Measurements from ENCODE around the gene ZNF396. TPM values are rescaled to one million over a fixed set of nuclear protein-coding genes. Genes with fewer than 3 reads are reported as not detected.

Gene ZNF396
- total and polyA plus RNA-seq, 2 donors (not counting 1 experiment from before 2014, with no cell fraction given), result 0.40 to 3.2 TPM

- H3K79me2 ChIP-seq (ENCODE audit: control insufficient read depth, insufficient read depth, low read length), result no peaks in the 10 kb centered on the region
- H4K20me1 ChIP-seq (ENCODE audit: control insufficient read depth, insufficient read depth, low read length, poor library complexity, severe bottlenecking), result no peaks in the 10 kb centered on the region
- CTCF ChIA-PET, result no interaction called here
- no peaks in the 10 kb centered on the region for H3K4me1 Mint-ChIP-seq
- H3K27ac ChIP-seq (ENCODE audit: low read length in 2 of 2), result no peak overlapping the region
- H3K27me3 ChIP-seq (replicated peaks in 1 of 4; ENCODE audit: control extremely low read depth in 1 of 4, control insufficient read depth in 3 of 4, insufficient read depth in 4 of 4, low read length in 3 of 4), result no peaks in the 10 kb centered on the region
- no peak overlapping the region for H3K4me2 ChIP-seq (replicated peaks; ENCODE audit: low read depth, low read length, poor library complexity, severe bottlenecking)
- H3K27me3 Mint-ChIP-seq, result no peaks in the 10 kb centered on the region
- H3K27ac Mint-ChIP-seq, result no peak overlapping the region
- no CpG with 5 or more reads among the region's 2 CpGs for WGBS (ENCODE audit: insufficient coverage)
- no peak for TF ChIP-seq EZH2 (IDR thresholded peaks at IDR 0.05; ENCODE audit: borderline replicate concordance, insufficient read depth, low read depth, low read length, poor library complexity, severe bottlenecking)
- TF ChIP-seq, protein P1, sequence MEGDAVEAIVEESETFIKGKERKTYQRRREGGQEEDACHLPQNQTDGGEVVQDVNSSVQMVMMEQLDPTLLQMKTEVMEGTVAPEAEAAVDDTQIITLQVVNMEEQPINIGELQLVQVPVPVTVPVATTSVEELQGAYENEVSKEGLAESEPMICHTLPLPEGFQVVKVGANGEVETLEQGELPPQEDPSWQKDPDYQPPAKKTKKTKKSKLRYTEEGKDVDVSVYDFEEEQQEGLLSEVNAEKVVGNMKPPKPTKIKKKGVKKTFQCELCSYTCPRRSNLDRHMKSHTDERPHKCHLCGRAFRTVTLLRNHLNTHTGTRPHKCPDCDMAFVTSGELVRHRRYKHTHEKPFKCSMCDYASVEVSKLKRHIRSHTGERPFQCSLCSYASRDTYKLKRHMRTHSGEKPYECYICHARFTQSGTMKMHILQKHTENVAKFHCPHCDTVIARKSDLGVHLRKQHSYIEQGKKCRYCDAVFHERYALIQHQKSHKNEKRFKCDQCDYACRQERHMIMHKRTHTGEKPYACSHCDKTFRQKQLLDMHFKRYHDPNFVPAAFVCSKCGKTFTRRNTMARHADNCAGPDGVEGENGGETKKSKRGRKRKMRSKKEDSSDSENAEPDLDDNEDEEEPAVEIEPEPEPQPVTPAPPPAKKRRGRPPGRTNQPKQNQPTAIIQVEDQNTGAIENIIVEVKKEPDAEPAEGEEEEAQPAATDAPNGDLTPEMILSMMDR (IDR thresholded peaks at IDR 0.05), result no peak
- DNase-seq (no peak), ATAC-seq (ENCODE audit: low read depth) (no peak)
- intact Hi-C loops (cut with micrococcal nuclease), result no loop called here
- H3K9me3 Mint-ChIP-seq (ENCODE audit: insufficient read depth), result peaks cover 5% of the 10 kb centered on the region
- no peak overlapping the region for H2AFZ ChIP-seq (ENCODE audit: insufficient read depth, low read depth, low read length, poor library complexity, severe bottlenecking)
- no peak overlapping the region for H3K4me3 Mint-ChIP-seq
- POLR2A ChIA-PET, result no interaction called here
- no peak overlapping the region for H3K9ac ChIP-seq (ENCODE audit: low read length)
- no peaks in the 10 kb centered on the region for H3K9me3 ChIP-seq (ENCODE audit: control extremely low read depth in 1 of 3, control insufficient read depth in 2 of 3, insufficient read depth in 1 of 3, low read length in 2 of 3)
- no peaks in the 10 kb centered on the region for H3K4me1 ChIP-seq (ENCODE audit: control insufficient read depth in 2 of 2, insufficient read depth in 2 of 2, low read length in 2 of 2)
- H3K36me3 ChIP-seq (replicated peaks in 1 of 2; ENCODE audit: control extremely low read depth in 1 of 2, control insufficient read depth in 1 of 2, extremely low read depth in 1 of 2, insufficient read depth in 2 of 2, low read length in 1 of 2), result no peaks in the 10 kb centered on the region
- no peak overlapping the region for H3K4me3 ChIP-seq (ENCODE audit: control extremely low read depth in 1 of 5, extremely low read depth in 1 of 5, insufficient read depth in 1 of 5, low read depth in 2 of 5, low read length in 4 of 5)
These were observed 52.0 kb downstream of the ZNF396 start for GRCh38 chr18:35324926-35325655.

Measured in B cell (primary cell).